Lung (tissue), 16 donors: ENCODE results near the gene RBM5. TPM values are rescaled to one million over a fixed set of nuclear protein-coding genes. Genes with fewer than 3 reads are reported as not detected.

Experiments used
- ATAC-seq: fragments of 200-7000 bp; cut with Tn5 transposase; one replicate; pipeline ENCODE4 v1.9.1; 2020; ENCODE audit warnings: moderate number of reproducible peaks; ENCODE audit not compliant: insufficient read depth, low FRiP score
- DNase-seq, 3 donors: peaks; one replicate each; pipeline ENCODE4 v3.0.0-alpha.2; 2013 to 2017
- H3K27ac ChIP-seq, 2 donors: one replicate each; pipeline ENCODE4 v1.5.1; 2013; ENCODE audit warnings: mild to moderate bottlenecking in 2 of 2, moderate library complexity in 2 of 2, control low read depth in 1 of 2, inconsistent platforms in 1 of 2, low read depth in 1 of 2, low read length in 1 of 2
- H3K27me3 ChIP-seq, 3 donors: one replicate each; pipeline ENCODE4 v1.5.1; 2013; ENCODE audit warnings: low read length in 2 of 3; ENCODE audit not compliant: control insufficient read depth in 3 of 3, insufficient read depth in 3 of 3
- H3K36me3 ChIP-seq, 4 donors: one replicate each; pipeline ENCODE4 v1.5.1; 2013; ENCODE audit warnings: low read length in 4 of 4, mild to moderate bottlenecking in 1 of 4, moderate library complexity in 1 of 4; ENCODE audit not compliant: control insufficient read depth in 4 of 4, insufficient read depth in 4 of 4
- H3K4me1 ChIP-seq, 5 donors: one replicate each; pipeline ENCODE4 v1.5.1; 2013; ENCODE audit warnings: low read length in 5 of 5, mild to moderate bottlenecking in 2 of 5, moderate library complexity in 1 of 5; ENCODE audit not compliant: control insufficient read depth in 5 of 5, insufficient read depth in 5 of 5
- H3K4me3 ChIP-seq: one replicate; pipeline ENCODE4 v1.5.1; 2013; ENCODE audit warnings: mild to moderate bottlenecking, control low read depth, moderate library complexity
- H3K9ac ChIP-seq, 2 donors: one replicate each; pipeline ENCODE4 v1.5.1; 2013; ENCODE audit warnings: low read length in 2 of 2, control low read depth in 1 of 2; ENCODE audit not compliant: insufficient read depth in 1 of 2
- H3K9me3 ChIP-seq, 4 donors: one replicate each; pipeline ENCODE4 v1.5.1; 2013; ENCODE audit warnings: low read length in 3 of 4, mild to moderate bottlenecking in 1 of 4, moderate library complexity in 1 of 4; ENCODE audit not compliant: control insufficient read depth in 4 of 4, insufficient read depth in 3 of 4
- CTCF ChIP-seq: IDR thresholded peaks from 2 replicates; pipeline ENCODE4 v1.5.1; 2012; ENCODE audit warnings: mild to moderate bottlenecking; ENCODE audit errors: control extremely low read depth, extremely low read depth
- WGBS, 2 donors: extraction: QIAGEN DNeasy Blood & Tissue Kit; methylation state at CpG; one replicate each; pipeline ENCODE4 v1.1.7; 2013; 5-methylcytosine and 5-hydroxymethylcytosine counted together
- long read RNA-seq, 5 donors: transcript quantifications; one replicate each; lab custom pipeline, GENCODE V29; 2026
- polyA plus RNA-seq, 2 donors: library from polyadenylated mRNA; stranded (reverse); fragments of 200-250 nt; gene quantifications; one replicate each; pipeline ENCODE4 v1.2.1, GENCODE V29; 2013
- total RNA-seq, 2 donors: library from RNA; depleted of rRNA in 1 of 2; stranded (reverse); fragments of >200 nt in 1 of 2; gene quantifications; one replicate each; pipeline ENCODE4 v1.2.1, GENCODE V29; 2014 to 2021
- donor health status: control.
- donor health status: control.
- donor health status: Bipolar disorder and iron deficiency.
- donor health status: healthy.
- donor health status: DM: yes; HTN: yes; CAD: no.

The RBM5 gene
- total RNA-seq (100 to 1,000 TPM; 115 to 380 TPM), polyA plus RNA-seq (10 to 100 TPM; 71.4 to 74.3 TPM)
- long read RNA-seq, donor 1, transcript RBM5-214 (5 exons, 2,716 nt): major isoform, 26 of 163 reads
- long read RNA-seq, donor 1, partial matches to known transcripts: 104 of 163 reads
- long read RNA-seq, donor 1, other reads (novel, unspliced or antisense): 18 of 163 reads
- long read RNA-seq, donor 2, transcript RBM5-214 (5 exons, 2,716 nt): major isoform, 11 of 35 reads
- long read RNA-seq, donor 2, partial matches to known transcripts: 14 of 35 reads
- long read RNA-seq, donor 2, other reads (novel, unspliced or antisense): 5 of 35 reads
- long read RNA-seq, donor 3, transcript RBM5-214 (5 exons, 2,716 nt): major isoform, 19 of 41 reads
- long read RNA-seq, donor 3, partial matches to known transcripts: 17 of 41 reads
- long read RNA-seq, donor 3, other reads (novel, unspliced or antisense): 0 of 41 reads
- long read RNA-seq, donor 4, transcript RBM5-214 (5 exons, 2,716 nt): major isoform, 14 of 30 reads
- long read RNA-seq, donor 4, partial matches to known transcripts: 9 of 30 reads
- long read RNA-seq, donor 4, other reads (novel, unspliced or antisense): 0 of 30 reads
- long read RNA-seq, donor 5, transcript RBM5-214 (5 exons, 2,716 nt): major isoform, 25 of 149 reads
- long read RNA-seq, donor 5, partial matches to known transcripts: 93 of 149 reads
- long read RNA-seq, donor 5, other reads (novel, unspliced or antisense): 19 of 149 reads

- peak within 1 kb of the TSS; percentile 85 for H3K4me3 ChIP-seq
- DNase-seq (peak; percentile 93 to 96 (median 93)), ATAC-seq (peak; percentile 100)
- 0 to 1% methylated on average over 61 of the region's 61 CpGs for WGBS, 2 donors
- peaks cover 19 to 33% (median 28%) of the 10 kb centered on the region in 4 donors for H3K36me3 ChIP-seq
- peaks cover 0 to 13% (median 6%) of the 10 kb centered on the region in 5 donors for H3K4me1 ChIP-seq
- H3K27ac ChIP-seq: peak within 1 kb of the TSS; percentile 96
- H3K9me3 ChIP-seq: no peaks in the 10 kb centered on the region
- no peak for TF ChIP-seq CTCF
- no peaks in the 10 kb centered on the region for H3K27me3 ChIP-seq
- peak within 1 kb of the TSS; percentile 88 to 97 for H3K9ac ChIP-seq
Measured at GRCh38 chr3:50088725-50089608, at the start of gene RBM5. RBM5 (plus strand) TSS chr3:50088919; CDS start chr3:50090435, 1,516 bp downstream.

- H3K4me3 ChIP-seq: no peak overlapping the region
- WGBS, 2 donors: 95 to 98% methylated on average over 1 of the region's 1 CpG
- DNase-seq (no peak), ATAC-seq (no peak)
- no peak overlapping the region for H3K9ac ChIP-seq
- no peaks in the 10 kb centered on the region for H3K27me3 ChIP-seq
- H3K27ac ChIP-seq: no peak overlapping the region
- H3K9me3 ChIP-seq: no peaks in the 10 kb centered on the region
- H3K4me1 ChIP-seq: peaks cover 0 to 3% (median 0%) of the 10 kb centered on the region in 5 donors
- TF ChIP-seq CTCF: no peak
- H3K36me3 ChIP-seq: peaks cover 7 to 16% (median 11%) of the 10 kb centered on the region in 4 donors
Measured at GRCh38 chr3:50044976-50045375, 43.7 kb upstream of the RBM5 start.

GRCh38 chr3:50047426-50047825, 41.3 kb upstream of the RBM5 start:
- Histone ChIP-seq H3K4me1 (peaks cover 0 to 3% (median 0%) of the 10 kb centered on the region in 5 donors), H3K4me3 (no peak overlapping the region), H3K27me3 (no peaks in the 10 kb centered on the region), H3K36me3 (peaks cover 9 to 20% (median 13%) of the 10 kb centered on the region in 4 donors), H3K27ac (no peak overlapping the region), H3K9me3 (no peaks in the 10 kb centered on the region), H3K9ac (no peak overlapping the region)
- no peak for TF ChIP-seq CTCF
- no peak for ATAC-seq
- 97 to 99% methylated on average over 4 of the region's 4 CpGs for whole genome bisulfite sequencing, 2 donors
- DNase-seq: no peak
